Activated T-cell treated with anti-CD3 and anti-CD28 coated beads, Interleukin-2, amount 50 U/mL, for 24 hours (primary cell): ENCODE results near the gene ZNF675.
"Not testable (repeated sequence)": the region's sequence is repeated elsewhere in the genome, so short reads cannot be mapped to it uniquely, and the experiment has no call there.

ENCODE experiments used
- DNase-seq: peaks from one replicate; pipeline ENCODE4 v3.0.0-alpha.2; 2020
- H3K27ac Mint-ChIP-seq: 2 replicates; pipeline ENCODE4 v1.8.0; 2020; ENCODE audit warnings: mild to moderate bottlenecking, mixed read lengths
- H3K27me3 Mint-ChIP-seq: 2 replicates; pipeline ENCODE4 v1.8.0; 2020; ENCODE audit warnings: mixed read lengths
- H3K36me3 Mint-ChIP-seq: 2 replicates; pipeline ENCODE4 v1.8.0; 2020; ENCODE audit warnings: low read depth, mixed read lengths
- H3K4me1 Mint-ChIP-seq: 2 replicates; pipeline ENCODE4 v1.8.0; 2020; ENCODE audit warnings: low read depth, mixed read lengths
- H3K4me3 Mint-ChIP-seq: 2 replicates; pipeline ENCODE4 v1.8.0; 2020; ENCODE audit warnings: mild to moderate bottlenecking, moderate library complexity, mixed read lengths
- H3K9me3 Mint-ChIP-seq: 2 replicates; pipeline ENCODE4 v1.8.0; 2020; ENCODE audit warnings: mixed read lengths

Gene ZNF675

GRCh38 chr19:23686621-23687423 is at the start of gene ZNF675:
Gene ZNF675, minus strand, starts transcription at chr19:23687212. Its CDS starts 179 bp downstream, at chr19:23687033.
- Mint-ChIP-seq H3K36me3 (peaks cover 53% of the 10 kb centered on the region), H3K4me3 (peak within 1 kb of the TSS; percentile 99), H3K27ac (peak within 1 kb of the TSS; percentile 97), H3K4me1 (peaks cover 43% of the 10 kb centered on the region), H3K27me3 (no peaks in the 10 kb centered on the region), H3K9me3 (peaks cover 6% of the 10 kb centered on the region)
- DNase-seq = peak; percentile 88

- H3K27me3 Mint-ChIP-seq, H3K27ac Mint-ChIP-seq, DNase-seq, H3K4me3 Mint-ChIP-seq, H3K4me1 Mint-ChIP-seq: not testable (repeated sequence)
- Mint-ChIP-seq H3K9me3 (peaks cover 25% of the 10 kb centered on the region), H3K36me3 (peaks cover 17% of the 10 kb centered on the region)
These were observed 43.9 kb upstream of the ZNF675 start for GRCh38 chr19:23730729-23731465.

- not testable (repeated sequence) for H3K36me3 Mint-ChIP-seq, H3K4me3 Mint-ChIP-seq, H3K9me3 Mint-ChIP-seq, DNase-seq, H3K27ac Mint-ChIP-seq
- Mint-ChIP-seq H3K4me1 (peaks cover 13% of the 10 kb centered on the region), H3K27me3 (peaks cover 19% of the 10 kb centered on the region)
These were observed 37.1 kb upstream of the ZNF675 start for GRCh38 chr19:23724161-23724560.

- no peak overlapping the region for H3K27ac Mint-ChIP-seq
- no peaks in the 10 kb centered on the region for H3K36me3 Mint-ChIP-seq
- no peak for DNase-seq
- peaks cover 14% of the 10 kb centered on the region for H3K4me1 Mint-ChIP-seq
- no peak overlapping the region for H3K4me3 Mint-ChIP-seq
- no peaks in the 10 kb centered on the region for H3K9me3 Mint-ChIP-seq
- peaks cover 18% of the 10 kb centered on the region for H3K27me3 Mint-ChIP-seq
These were observed 31.8 kb upstream of the ZNF675 start for GRCh38 chr19:23718802-23719201.

GRCh38 chr19:23716792-23717191 is 29.8 kb upstream of the ZNF675 start:
- Mint-ChIP-seq H3K9me3 (no peaks in the 10 kb centered on the region), H3K36me3 (no peaks in the 10 kb centered on the region), H3K27me3 (peaks cover 12% of the 10 kb centered on the region), H3K4me1 (peaks cover 10% of the 10 kb centered on the region), H3K4me3 (no peak overlapping the region), H3K27ac (no peak overlapping the region)
- no peak for DNase-seq

GRCh38 chr19:23709347-23709746 is 22.3 kb upstream of the ZNF675 start:
- H3K36me3 Mint-ChIP-seq = no peaks in the 10 kb centered on the region
- H3K4me3 Mint-ChIP-seq = no peak overlapping the region
- no peaks in the 10 kb centered on the region for H3K4me1 Mint-ChIP-seq
- H3K27ac Mint-ChIP-seq = no peak overlapping the region
- H3K27me3 Mint-ChIP-seq = no peaks in the 10 kb centered on the region
- H3K9me3 Mint-ChIP-seq = peaks cover 7% of the 10 kb centered on the region
- no peak for DNase-seq

- H3K27me3 Mint-ChIP-seq = no peaks in the 10 kb centered on the region
- peaks cover 7% of the 10 kb centered on the region for H3K9me3 Mint-ChIP-seq
- no peak overlapping the region for H3K4me3 Mint-ChIP-seq
- no peaks in the 10 kb centered on the region for H3K36me3 Mint-ChIP-seq
- DNase-seq = no peak
- no peak overlapping the region for H3K27ac Mint-ChIP-seq
- H3K4me1 Mint-ChIP-seq = no peaks in the 10 kb centered on the region
These were observed 19.6 kb upstream of the ZNF675 start for GRCh38 chr19:23706657-23707056.

- Mint-ChIP-seq H3K36me3 (peaks cover 2% of the 10 kb centered on the region), H3K27me3 (no peaks in the 10 kb centered on the region), H3K4me1 (no peaks in the 10 kb centered on the region), H3K4me3 (no peak overlapping the region), H3K27ac (no peak overlapping the region), H3K9me3 (no peaks in the 10 kb centered on the region)
- no peak for DNase-seq
These were observed 12.5 kb upstream of the ZNF675 start for GRCh38 chr19:23699521-23699860.

- Mint-ChIP-seq H3K4me3 (no peak overlapping the region), H3K36me3 (peaks cover 2% of the 10 kb centered on the region), H3K27me3 (no peaks in the 10 kb centered on the region), H3K27ac (no peak overlapping the region), H3K9me3 (no peaks in the 10 kb centered on the region), H3K4me1 (no peaks in the 10 kb centered on the region)
- DNase-seq = no peak
These were observed 11.9 kb upstream of the ZNF675 start for GRCh38 chr19:23698711-23699520.

- peaks cover 14% of the 10 kb centered on the region for H3K4me1 Mint-ChIP-seq
- H3K9me3 Mint-ChIP-seq, H3K4me3 Mint-ChIP-seq, H3K27me3 Mint-ChIP-seq, H3K36me3 Mint-ChIP-seq, DNase-seq, H3K27ac Mint-ChIP-seq: not testable (repeated sequence)
These were observed 5.9 kb upstream of the ZNF675 start for GRCh38 chr19:23692937-23693336.

- peaks cover 85% of the 10 kb centered on the region for H3K36me3 Mint-ChIP-seq
- peaks cover 43% of the 10 kb centered on the region for H3K9me3 Mint-ChIP-seq
- H3K4me3 Mint-ChIP-seq = no peak overlapping the region
- peaks cover 24% of the 10 kb centered on the region for H3K4me1 Mint-ChIP-seq
- H3K27me3 Mint-ChIP-seq = no peaks in the 10 kb centered on the region
- H3K27ac Mint-ChIP-seq = no peak overlapping the region
- DNase-seq = no peak
These were observed 13.9 kb downstream of the ZNF675 start for GRCh38 chr19:23673132-23673531.

- H3K27ac Mint-ChIP-seq = not testable (repeated sequence)
- H3K36me3 Mint-ChIP-seq = peaks cover 98% of the 10 kb centered on the region
These were observed 18.4 kb downstream of the ZNF675 start for GRCh38 chr19:23668606-23669005.

GRCh38 chr19:23665651-23666410 is 21.2 kb downstream of the ZNF675 start:
- Mint-ChIP-seq H3K27ac (no peak overlapping the region), H3K9me3 (peaks cover 53% of the 10 kb centered on the region), H3K27me3 (no peaks in the 10 kb centered on the region), H3K4me3 (no peak overlapping the region), H3K4me1 (peaks cover 5% of the 10 kb centered on the region), H3K36me3 (peaks cover 97% of the 10 kb centered on the region)
- DNase-seq = no peak

More at GRCh38 chr19:23668606-23669005, 18.4 kb downstream of the ZNF675 start:
- DNase-seq, H3K27me3 Mint-ChIP-seq, H3K4me3 Mint-ChIP-seq: not testable (repeated sequence)
- Mint-ChIP-seq H3K4me1 (peaks cover 21% of the 10 kb centered on the region), H3K9me3 (peaks cover 67% of the 10 kb centered on the region)

GRCh38 chr19:23649817-23650216 is 37.2 kb downstream of the ZNF675 start:
- H3K4me3 Mint-ChIP-seq, H3K27ac Mint-ChIP-seq, DNase-seq, H3K4me1 Mint-ChIP-seq, H3K27me3 Mint-ChIP-seq: not testable (repeated sequence)
- Mint-ChIP-seq H3K36me3 (peaks cover 40% of the 10 kb centered on the region), H3K9me3 (peaks cover 55% of the 10 kb centered on the region)
